Stomach (tissue), 4 donors: ENCODE data around the gene NEO1.

Source experiments
- CTCF ChIP-seq, 7 experiments: fragments of 450-650 bp in 4 of 7; fragments of 200-600 bp in 3 of 7; sonication (generic) in 3 of 7; IDR thresholded peaks; one replicate each; pipeline ENCODE4 v1.5.1; 2016 to 2019; ENCODE audit warnings: antibody characterized with exemption in 7 of 7, control low read depth in 2 of 7, mild to moderate bottlenecking in 1 of 7
- EP300 ChIP-seq: sonication (generic); formaldehyde crosslinking; IDR thresholded peaks from one replicate; pipeline ENCODE4 v1.6.1; 2017; ENCODE audit warnings: antibody characterized with exemption
- POLR2A ChIP-seq, 4 donors: fragments of 450-650 bp; IDR thresholded peaks; one replicate each; pipeline ENCODE4 v1.6.1; 2016; ENCODE audit warnings: antibody characterized with exemption in 4 of 4, control low read depth in 2 of 4, mild to moderate bottlenecking in 1 of 4, moderate library complexity in 1 of 4

- TF ChIP-seq EP300 (no peak), CTCF (IDR thresholded peaks at IDR 0.05) (no peak), POLR2A (IDR thresholded peaks at IDR 0.05) (no peak)
Observed at GRCh38 chr15:73345658-73346057, 293.4 kb downstream of the NEO1 start.
